Astrocyte of the cerebellum (primary cell): Measurements from ENCODE around the gene MTAP.

Experiments
- DNase-seq: peaks from one replicate; pipeline ENCODE4 v3.0.0-alpha.2; 2011; ENCODE audit warnings: low read depth
- H3K4me3 ChIP-seq: 2 replicates; pipeline ENCODE4 v1.5.1; 2011; ENCODE audit warnings: mild to moderate bottlenecking, low read depth, low read length, moderate library complexity
- in situ Hi-C: cut with HindIII; loops from 2 replicates; pipeline ENCODE4 v1.10.0; 2017; ENCODE audit warnings: low sequenced_read_pairs
- TF ChIP-seq, protein P1 (sequence below): IDR thresholded peaks from 2 replicates; pipeline ENCODE4 v1.5.1; 2012; ENCODE audit warnings: low read length, low read depth, moderate library complexity, mild to moderate bottlenecking; ENCODE audit errors: missing control alignments

MTAP gene

DNA sequence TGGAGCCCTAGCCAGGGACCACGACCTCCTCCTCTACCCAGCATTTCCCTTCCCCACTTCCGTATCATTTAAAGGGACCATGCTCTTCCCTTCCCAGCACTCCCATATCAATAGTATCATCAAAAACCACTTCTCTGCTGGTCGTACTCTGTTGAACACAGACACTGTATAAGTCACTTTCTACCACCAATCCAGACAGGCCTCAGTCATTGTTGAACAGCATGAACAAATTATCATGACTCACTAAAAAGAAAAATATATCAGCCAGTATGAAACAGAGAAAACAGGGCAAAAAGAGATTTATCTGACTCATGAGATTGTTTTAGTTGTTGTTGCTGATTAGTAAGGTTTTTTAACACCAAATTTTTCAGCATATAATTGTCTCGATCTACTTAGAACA is 101.9 kb downstream of the MTAP start:
- in situ Hi-C loops: no loop called here
- no peak for DNase-seq
- no peak overlapping the region for H3K4me3 ChIP-seq
- TF ChIP-seq, protein P1, sequence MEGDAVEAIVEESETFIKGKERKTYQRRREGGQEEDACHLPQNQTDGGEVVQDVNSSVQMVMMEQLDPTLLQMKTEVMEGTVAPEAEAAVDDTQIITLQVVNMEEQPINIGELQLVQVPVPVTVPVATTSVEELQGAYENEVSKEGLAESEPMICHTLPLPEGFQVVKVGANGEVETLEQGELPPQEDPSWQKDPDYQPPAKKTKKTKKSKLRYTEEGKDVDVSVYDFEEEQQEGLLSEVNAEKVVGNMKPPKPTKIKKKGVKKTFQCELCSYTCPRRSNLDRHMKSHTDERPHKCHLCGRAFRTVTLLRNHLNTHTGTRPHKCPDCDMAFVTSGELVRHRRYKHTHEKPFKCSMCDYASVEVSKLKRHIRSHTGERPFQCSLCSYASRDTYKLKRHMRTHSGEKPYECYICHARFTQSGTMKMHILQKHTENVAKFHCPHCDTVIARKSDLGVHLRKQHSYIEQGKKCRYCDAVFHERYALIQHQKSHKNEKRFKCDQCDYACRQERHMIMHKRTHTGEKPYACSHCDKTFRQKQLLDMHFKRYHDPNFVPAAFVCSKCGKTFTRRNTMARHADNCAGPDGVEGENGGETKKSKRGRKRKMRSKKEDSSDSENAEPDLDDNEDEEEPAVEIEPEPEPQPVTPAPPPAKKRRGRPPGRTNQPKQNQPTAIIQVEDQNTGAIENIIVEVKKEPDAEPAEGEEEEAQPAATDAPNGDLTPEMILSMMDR: no peak

DNA sequence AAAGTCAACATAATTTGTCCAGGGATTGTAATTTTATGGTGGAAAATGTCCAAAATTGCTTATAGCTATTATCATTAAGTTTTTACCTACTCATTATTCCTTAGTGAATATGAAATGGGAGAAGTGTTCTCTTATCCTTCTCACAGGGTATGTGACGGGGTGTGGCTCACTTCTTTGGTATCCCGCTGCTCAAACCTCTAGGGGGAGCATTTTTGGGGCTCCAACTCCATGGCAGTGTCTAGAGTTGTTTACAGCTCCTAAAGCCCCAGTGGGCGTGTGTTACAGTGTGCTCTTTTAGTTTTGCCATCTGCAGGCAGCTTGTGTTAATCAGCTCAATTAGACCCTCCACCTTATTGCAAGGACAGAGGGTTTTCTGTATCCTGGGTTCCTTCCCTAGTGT is 102.3 kb downstream of the MTAP start:
- no peak overlapping the region for H3K4me3 ChIP-seq
- no peak for DNase-seq
- in situ Hi-C loops: no loop called here
- TF ChIP-seq, protein P1: peak; percentile 2

DNA sequence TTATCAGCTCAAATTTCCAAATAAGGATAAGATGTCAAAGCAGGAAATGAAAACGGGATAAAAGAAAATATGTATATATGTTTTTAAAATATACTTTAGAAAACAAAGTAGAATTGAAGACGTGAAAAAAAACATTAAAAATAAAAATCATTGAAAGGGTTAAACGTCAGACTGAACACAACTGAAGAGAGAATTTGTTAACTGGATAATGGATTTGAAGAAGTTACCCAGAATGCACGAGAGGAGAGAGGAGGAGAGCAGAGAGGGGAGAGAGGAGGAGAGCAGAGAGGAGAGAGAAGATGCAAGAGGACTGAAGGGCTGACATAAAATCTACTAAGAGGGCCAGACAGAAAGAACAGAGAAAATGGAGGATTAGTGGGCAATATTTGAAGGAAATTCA is 103.8 kb downstream of the MTAP start:
- TF ChIP-seq, protein P1: no peak
- in situ Hi-C loops: no loop called here
- no peak overlapping the region for H3K4me3 ChIP-seq
- DNase-seq: no peak

DNA sequence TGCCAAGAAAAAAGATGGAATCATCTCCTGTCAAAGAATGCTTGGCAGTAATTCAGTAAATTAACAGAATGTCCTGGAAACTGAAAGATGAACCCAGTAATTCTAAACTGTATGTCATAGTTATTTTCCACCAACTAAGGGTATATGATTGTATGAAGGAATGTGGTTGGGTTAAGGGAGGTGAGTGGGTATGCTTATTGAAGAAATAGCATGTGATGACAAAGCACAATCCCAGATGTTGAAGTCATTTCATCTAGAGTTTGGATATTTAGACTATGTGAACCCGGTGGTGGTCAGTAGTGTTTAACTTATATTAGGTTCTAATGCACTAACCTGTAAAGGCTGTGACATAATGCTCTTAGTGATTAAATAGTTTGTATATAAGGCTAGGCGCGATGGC is 104.4 kb downstream of the MTAP start:
- no peak for DNase-seq
- TF ChIP-seq, protein P1: no peak
- in situ Hi-C loops: no loop called here
- H3K4me3 ChIP-seq: no peak overlapping the region

DNA sequence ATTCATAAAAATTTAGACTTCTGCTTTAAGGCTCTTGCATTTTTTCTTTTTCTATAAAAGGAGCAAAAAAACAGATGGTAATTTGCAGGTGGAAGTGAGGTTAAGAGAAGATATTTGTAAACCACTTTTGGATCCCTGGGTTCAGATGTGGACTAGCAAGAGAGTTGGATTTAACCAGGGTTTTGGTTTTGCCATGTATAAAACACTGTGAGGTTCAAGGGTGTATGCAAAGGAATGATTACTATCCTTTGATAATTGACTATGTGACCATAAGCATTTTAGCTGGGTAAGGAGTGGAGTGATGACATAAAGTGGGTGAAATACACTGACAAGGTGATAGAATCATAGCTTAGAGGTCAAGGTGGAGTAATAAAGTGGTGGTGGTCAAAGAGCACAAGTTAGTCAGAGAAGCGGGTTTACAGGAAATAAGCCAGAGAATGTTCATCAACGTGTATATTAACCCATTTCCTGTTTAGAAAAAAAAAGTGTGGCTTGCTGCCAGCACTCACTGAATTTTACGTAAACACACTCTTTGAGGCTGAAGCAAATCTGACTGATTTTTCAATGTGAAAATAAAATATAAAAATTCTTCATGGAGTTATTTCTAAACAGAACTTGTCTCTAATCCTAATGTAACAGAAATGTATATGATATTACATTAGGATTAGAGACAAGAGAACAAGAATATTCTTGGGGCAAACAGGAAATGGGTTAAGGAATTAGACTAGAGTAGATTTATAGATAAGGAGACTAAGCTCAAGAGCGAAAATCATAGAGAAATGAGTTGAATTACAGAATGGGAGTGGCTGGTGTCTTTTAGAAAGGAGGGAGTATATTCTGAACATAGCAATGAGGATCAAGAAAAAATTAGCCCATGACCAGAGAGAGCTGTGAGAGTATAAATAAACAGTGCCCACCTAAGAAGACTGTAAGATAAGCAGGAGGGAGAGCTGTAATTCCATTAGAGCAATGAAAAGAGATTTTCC is 117.2 kb downstream of the MTAP start:
- peak; percentile 51 for DNase-seq
- in situ Hi-C loops: no loop called here
- H3K4me3 ChIP-seq: no peak overlapping the region

DNA sequence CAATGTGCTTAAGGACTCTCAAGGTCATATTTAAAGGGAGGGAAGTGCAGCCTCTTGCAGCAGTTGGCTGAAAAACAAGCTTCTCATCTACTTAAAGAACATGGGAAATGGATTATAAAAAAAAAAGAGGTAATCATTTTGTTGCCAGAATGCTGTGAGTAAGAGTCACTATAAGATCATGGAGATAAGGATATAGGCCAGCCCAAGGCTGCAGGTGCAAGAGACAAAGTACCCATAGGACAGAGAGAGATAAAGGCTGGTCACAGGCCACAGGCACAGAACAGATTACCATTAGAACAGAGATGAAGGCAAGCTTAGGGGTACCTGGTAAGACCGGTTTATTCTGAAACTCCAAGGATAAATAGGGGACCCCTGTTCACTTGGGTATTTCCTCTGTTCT is 121.3 kb downstream of the MTAP start:
- no peak for DNase-seq
- TF ChIP-seq, protein P1: no peak

More for the DNA sequence above, 117.2 kb downstream of the MTAP start:
- TF ChIP-seq, protein P1: no peak

More for the DNA sequence above, 121.3 kb downstream of the MTAP start:
- in situ Hi-C loops: no loop called here
- no peak overlapping the region for H3K4me3 ChIP-seq
